Glutamatergic neuron (in vitro differentiated cells): Measurements from ENCODE around the gene SLC28A1. TPM values are rescaled to one million over a fixed set of nuclear protein-coding genes. Genes with fewer than 3 reads are reported as not detected.

Experiments
- DNase-seq: peaks from one replicate; pipeline ENCODE4 v3.0.0; 2022
- H3K27ac Mint-ChIP-seq: one replicate; pipeline ENCODE4 v1.8.0; 2020; ENCODE audit warnings: mild to moderate bottlenecking, mixed read lengths, inconsistent platforms; ENCODE audit not compliant: unreplicated experiment
- H3K27me3 Mint-ChIP-seq: one replicate; pipeline ENCODE4 v1.8.0; 2020; ENCODE audit warnings: mild to moderate bottlenecking, moderate library complexity, mixed read lengths, inconsistent platforms; ENCODE audit not compliant: unreplicated experiment
- H3K36me3 Mint-ChIP-seq: one replicate; pipeline ENCODE4 v1.8.0; 2020; ENCODE audit warnings: mild to moderate bottlenecking, mixed read lengths, inconsistent platforms; ENCODE audit not compliant: unreplicated experiment
- H3K4me1 Mint-ChIP-seq: one replicate; pipeline ENCODE4 v1.8.0; 2020; ENCODE audit warnings: mild to moderate bottlenecking, low read depth, mixed read lengths, inconsistent platforms; ENCODE audit not compliant: unreplicated experiment
- H3K4me3 Mint-ChIP-seq: one replicate; pipeline ENCODE4 v1.8.0; 2020; ENCODE audit warnings: mild to moderate bottlenecking, mixed read lengths, inconsistent platforms; ENCODE audit not compliant: unreplicated experiment
- H3K9me3 Mint-ChIP-seq: one replicate; pipeline ENCODE4 v1.8.0; 2020; ENCODE audit warnings: mild to moderate bottlenecking, moderate library complexity, mixed read lengths, inconsistent platforms; ENCODE audit not compliant: unreplicated experiment
- total RNA-seq: library from RNA; stranded (reverse); fragmentation: NEBNext Ultra II Directional; extraction: Animal tissue kit (Norgen Biotek cat#: 25700); gene quantifications from one replicate; pipeline ENCODE4 v1.2.1, GENCODE V29; 2021; ENCODE audit not compliant: unreplicated experiment
- TF ChIP-seq, protein P1 (sequence below): fragments of 200-600 bp; sonication (generic); IDR thresholded peaks from one replicate; pipeline ENCODE4 v1.5.0; 2021; ENCODE audit not compliant: partially characterized antibody, unreplicated experiment

SLC28A1 gene
- total RNA-seq, 1 donor from 2014 or later = 0.25 TPM

DNA sequence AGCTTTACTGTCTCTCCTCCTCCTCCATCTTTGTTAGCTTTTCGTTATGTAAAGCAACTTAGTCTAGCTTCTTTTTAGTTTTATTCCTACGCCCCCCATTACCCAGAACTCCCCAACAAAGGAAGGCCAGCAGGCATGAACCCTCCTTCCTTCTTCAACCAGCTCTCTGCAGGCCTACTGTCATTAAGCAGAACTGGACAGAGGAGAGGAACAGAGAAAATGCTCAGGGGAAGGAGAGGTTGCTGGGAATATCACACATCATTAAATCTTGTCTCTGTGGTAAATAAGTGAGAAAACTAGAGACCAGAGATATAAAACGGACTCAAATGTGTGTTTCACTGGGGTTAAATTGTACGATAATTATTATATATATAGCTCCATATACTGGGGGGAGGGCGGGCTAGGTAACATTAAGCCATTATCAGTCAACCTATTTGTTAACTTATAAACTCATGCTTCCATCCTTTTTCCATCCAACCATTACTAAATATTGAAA is 19.3 kb upstream of the SLC28A1 start:
- TF ChIP-seq, protein P1, sequence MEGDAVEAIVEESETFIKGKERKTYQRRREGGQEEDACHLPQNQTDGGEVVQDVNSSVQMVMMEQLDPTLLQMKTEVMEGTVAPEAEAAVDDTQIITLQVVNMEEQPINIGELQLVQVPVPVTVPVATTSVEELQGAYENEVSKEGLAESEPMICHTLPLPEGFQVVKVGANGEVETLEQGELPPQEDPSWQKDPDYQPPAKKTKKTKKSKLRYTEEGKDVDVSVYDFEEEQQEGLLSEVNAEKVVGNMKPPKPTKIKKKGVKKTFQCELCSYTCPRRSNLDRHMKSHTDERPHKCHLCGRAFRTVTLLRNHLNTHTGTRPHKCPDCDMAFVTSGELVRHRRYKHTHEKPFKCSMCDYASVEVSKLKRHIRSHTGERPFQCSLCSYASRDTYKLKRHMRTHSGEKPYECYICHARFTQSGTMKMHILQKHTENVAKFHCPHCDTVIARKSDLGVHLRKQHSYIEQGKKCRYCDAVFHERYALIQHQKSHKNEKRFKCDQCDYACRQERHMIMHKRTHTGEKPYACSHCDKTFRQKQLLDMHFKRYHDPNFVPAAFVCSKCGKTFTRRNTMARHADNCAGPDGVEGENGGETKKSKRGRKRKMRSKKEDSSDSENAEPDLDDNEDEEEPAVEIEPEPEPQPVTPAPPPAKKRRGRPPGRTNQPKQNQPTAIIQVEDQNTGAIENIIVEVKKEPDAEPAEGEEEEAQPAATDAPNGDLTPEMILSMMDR = no peak
- Mint-ChIP-seq H3K27me3 (peaks cover 4% of the 10 kb centered on the region), H3K4me3 (no peak overlapping the region), H3K4me1 (peaks cover 14% of the 10 kb centered on the region), H3K36me3 (peaks cover 4% of the 10 kb centered on the region), H3K9me3 (peaks cover 3% of the 10 kb centered on the region), H3K27ac (peak overlapping the region; percentile 13)
- no peak for DNase-seq

DNA sequence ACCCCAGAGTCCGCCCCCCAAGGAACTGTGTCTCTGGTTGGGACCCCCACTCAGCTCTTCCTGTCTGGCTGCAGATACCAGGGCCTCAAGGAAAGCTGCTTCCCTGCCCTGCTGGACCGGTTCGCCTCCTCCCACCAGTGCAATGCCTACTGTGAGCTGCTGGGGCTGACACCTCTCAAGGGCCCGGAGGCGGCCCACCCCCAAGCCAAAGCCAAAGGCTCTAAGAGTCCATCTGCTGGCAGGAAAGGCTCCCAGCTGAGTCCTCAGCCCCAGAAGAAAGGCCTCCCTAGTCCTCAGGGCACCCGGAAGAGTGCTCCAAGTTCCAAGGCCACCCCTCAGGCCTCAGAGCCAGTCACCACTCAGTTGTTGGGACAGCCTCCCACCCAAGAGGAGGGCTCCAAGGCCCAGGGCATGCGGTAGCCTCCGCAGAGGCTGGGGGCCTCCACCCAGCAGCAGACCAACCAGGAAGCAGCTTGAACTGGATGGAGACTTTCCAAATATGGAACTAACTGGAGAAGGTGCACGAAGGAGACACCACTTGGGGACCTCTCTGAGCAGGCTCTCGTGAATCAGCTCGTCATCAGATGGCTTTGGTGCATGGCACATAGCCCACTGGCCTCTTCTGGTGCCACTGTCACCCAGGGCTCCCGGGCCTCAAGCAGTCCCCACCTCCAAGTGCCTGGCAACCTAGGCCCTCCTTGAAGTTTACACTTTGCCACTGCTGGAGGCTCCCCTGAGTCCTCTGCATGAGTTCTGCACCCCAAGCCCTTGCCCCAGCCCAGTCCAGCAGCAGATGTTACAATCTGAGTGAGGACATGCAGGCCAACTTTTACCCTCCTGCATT is 16.2 kb upstream of the SLC28A1 start:
- Mint-ChIP-seq H3K27me3 (peaks cover 3% of the 10 kb centered on the region), H3K4me1 (peaks cover 13% of the 10 kb centered on the region), H3K36me3 (peaks cover 4% of the 10 kb centered on the region), H3K4me3 (no peak overlapping the region), H3K9me3 (peaks cover 2% of the 10 kb centered on the region), H3K27ac (no peak overlapping the region)
- DNase-seq = no peak
- TF ChIP-seq, protein P1 = no peak

DNA sequence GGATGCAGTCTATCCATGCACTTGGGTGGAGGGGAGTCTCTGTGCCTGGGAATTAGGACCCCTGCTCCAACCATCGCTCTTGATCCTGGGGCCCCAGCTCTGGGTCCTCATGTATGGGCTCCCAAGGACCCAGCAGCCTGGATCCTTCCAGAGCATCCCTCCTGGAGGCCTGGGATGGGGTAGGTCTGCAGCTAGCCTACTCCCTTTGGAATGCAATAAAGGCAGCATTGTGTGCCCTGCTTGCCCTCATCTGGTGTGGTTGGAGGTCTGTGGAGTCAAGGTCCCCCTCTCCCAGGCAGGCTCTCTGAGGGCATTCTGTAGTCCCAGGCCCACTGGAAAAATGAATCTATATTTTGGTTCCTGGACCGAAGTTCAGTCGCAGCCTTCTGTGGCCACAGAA is 15.0 kb upstream of the SLC28A1 start:
- Mint-ChIP-seq H3K4me1 (peaks cover 11% of the 10 kb centered on the region), H3K27me3 (peaks cover 3% of the 10 kb centered on the region), H3K36me3 (peaks cover 4% of the 10 kb centered on the region), H3K4me3 (no peak overlapping the region), H3K27ac (no peak overlapping the region), H3K9me3 (peaks cover 3% of the 10 kb centered on the region)
- TF ChIP-seq, protein P1 = no peak
- DNase-seq = no peak

DNA sequence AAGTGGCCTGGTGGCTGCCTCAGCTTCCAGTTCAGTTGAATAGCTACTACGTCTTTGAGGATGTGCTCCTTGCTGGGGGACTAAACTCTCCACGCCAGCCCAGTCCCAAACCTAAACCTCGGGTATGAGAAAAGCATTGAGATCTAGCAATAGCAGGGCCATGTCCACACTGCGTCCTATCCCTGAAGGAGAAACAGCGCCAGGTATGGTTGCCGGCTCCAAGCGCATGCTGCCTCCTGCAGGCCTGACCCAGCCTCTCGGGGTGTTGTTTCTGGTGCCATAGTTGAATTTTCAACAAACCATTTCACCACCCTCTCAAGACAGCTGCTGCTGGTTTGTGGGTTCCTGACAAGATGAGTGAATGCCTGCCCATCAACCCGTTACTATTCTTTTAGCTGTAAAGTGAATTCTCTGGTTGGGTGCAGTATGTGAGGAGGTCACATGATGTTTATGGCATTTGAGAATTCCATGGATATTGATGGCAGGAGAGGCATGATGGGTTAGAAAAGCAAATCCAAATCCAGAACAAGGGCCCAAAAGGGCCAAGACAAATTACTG is 13.0 kb upstream of the SLC28A1 start:
- DNase-seq = no peak
- Mint-ChIP-seq H3K36me3 (peaks cover 4% of the 10 kb centered on the region), H3K4me3 (no peak overlapping the region), H3K27me3 (peaks cover 3% of the 10 kb centered on the region), H3K27ac (no peak overlapping the region), H3K9me3 (peaks cover 2% of the 10 kb centered on the region), H3K4me1 (peaks cover 16% of the 10 kb centered on the region)
- TF ChIP-seq, protein P1 = no peak
